Panc1 (cell line): ENCODE results near the gene BPIFA2. TPM values are rescaled to one million over a fixed set of nuclear protein-coding genes. Genes with fewer than 3 reads are reported as not detected.

Source experiments
- ATAC-seq: fragments of 200-7000 bp; cut with Tn5 transposase; 2 replicates; pipeline ENCODE4 v1.9.1; 2020; ENCODE audit warnings: mild to moderate bottlenecking, moderate library complexity
- BruUV-seq: library from RNA; stranded (reverse); fragments of 400-500 nt; replicated peaks from 2 replicates; lab custom pipeline; 2021; lab: Mats Ljungman, UMichigan
- CTCF ChIA-PET: fragments of 300-600 bp; sonication (Branson Sonifier 250); formaldehyde crosslinking; loops from one replicate; lab custom pipeline; 2022; ENCODE audit warnings: antibody characterized with exemption; lab: Charles Lee
- POLR2A ChIA-PET: fragments of 300-600 bp; sonication (Branson Sonifier 250); formaldehyde crosslinking; loops from one replicate; lab custom pipeline; 2022; ENCODE audit warnings: antibody characterized with exemption; lab: Charles Lee
- DNase-seq: peaks from one replicate; pipeline ENCODE4 v3.0.0-alpha.2; 2010; ENCODE audit warnings: low read depth, low spot score
- H3K27ac ChIP-seq: 2 replicates; pipeline ENCODE4 v1.5.1; 2011; ENCODE audit warnings: mild to moderate bottlenecking, low read length, inconsistent platforms
- H3K27me3 ChIP-seq: fragments of 200-500 bp; sonication (Bioruptor generic); 2 replicates; pipeline ENCODE4 v1.6.0; 2014; ENCODE audit warnings: low read length, inconsistent platforms; ENCODE audit not compliant: control insufficient read depth, insufficient read depth
- H3K36me3 ChIP-seq: fragments of 200-500 bp; sonication (Bioruptor generic); 2 replicates; pipeline ENCODE4 v1.5.1; 2014; ENCODE audit warnings: inconsistent platforms, mild to moderate bottlenecking, low read length, moderate library complexity; ENCODE audit not compliant: control insufficient read depth, insufficient read depth
- H3K4me1 ChIP-seq: 2 replicates; pipeline ENCODE4 v1.5.1; 2011; ENCODE audit warnings: inconsistent platforms, mild to moderate bottlenecking, low read length, moderate library complexity; ENCODE audit not compliant: control insufficient read depth, insufficient read depth
- H3K4me3 ChIP-seq, 2 experiments: 2 replicates each; pipeline ENCODE4 v1.5.1; 2011 to 2012; ENCODE audit warnings: low read depth in 2 of 2, low read length in 2 of 2, mild to moderate bottlenecking in 2 of 2, inconsistent platforms in 1 of 2, moderate library complexity in 1 of 2
- H3K9me3 ChIP-seq: fragments of 200-500 bp; sonication (Bioruptor generic); 2 replicates; pipeline ENCODE4 v1.5.1; 2014; ENCODE audit warnings: low read depth, mild to moderate bottlenecking, inconsistent platforms, low read length, moderate library complexity; ENCODE audit not compliant: control insufficient read depth, insufficient read depth
- POLR2AphosphoS5 ChIP-seq: IDR thresholded peaks from 2 replicates; pipeline ENCODE4 v1.6.1; 2012; ENCODE audit warnings: mild to moderate bottlenecking, low read depth, low read length, moderate library complexity
- SIN3A ChIP-seq: IDR thresholded peaks from 2 replicates; pipeline ENCODE4 v1.6.1; 2012; ENCODE audit warnings: low read depth, mild to moderate bottlenecking, low read length, moderate library complexity, borderline replicate concordance; ENCODE audit not compliant: insufficient read depth
- TCF7L2 ChIP-seq: IDR thresholded peaks from 2 replicates; pipeline ENCODE4 v1.6.1; 2011; ENCODE audit warnings: mild to moderate bottlenecking, low read depth, low read length, inconsistent platforms
- in situ Hi-C: cut with HindIII; loops from 2 replicates; pipeline ENCODE4 v1.10.0; 2016; ENCODE audit warnings: low sequenced_read_pairs, low pct_unique_long_range_greater_than_20kb
- intact Hi-C: fragments of 100-400 bp; cut with micrococcal nuclease; formaldehyde crosslinking; loops from one replicate; pipeline ENCODE4 v1.10.0; 2022; ENCODE audit not compliant: unreplicated experiment
- total RNA-seq: library from RNA; stranded (reverse); gene quantifications from one replicate; pipeline ENCODE4 v1.2.1, GENCODE V29; 2021; ENCODE audit not compliant: unreplicated experiment
- TF ChIP-seq, protein P1 (sequence below): fragments of 450-650 bp; IDR thresholded peaks from 2 replicates; pipeline ENCODE4 v1.5.1; 2017; ENCODE audit warnings: mild to moderate bottlenecking
- TF ChIP-seq, protein P2 (sequence below), 2 experiments: IDR thresholded peaks; 2 replicates each; pipeline ENCODE4 v1.6.1; 2011 to 2012; ENCODE audit warnings: low read depth in 2 of 2, control low read depth in 1 of 2, low read length in 1 of 2, mild to moderate bottlenecking in 1 of 2, moderate library complexity in 1 of 2; ENCODE audit not compliant: insufficient read depth in 1 of 2

The BPIFA2 gene
- total RNA-seq, 1 experiment from 2014 or later: not detected

DNA sequence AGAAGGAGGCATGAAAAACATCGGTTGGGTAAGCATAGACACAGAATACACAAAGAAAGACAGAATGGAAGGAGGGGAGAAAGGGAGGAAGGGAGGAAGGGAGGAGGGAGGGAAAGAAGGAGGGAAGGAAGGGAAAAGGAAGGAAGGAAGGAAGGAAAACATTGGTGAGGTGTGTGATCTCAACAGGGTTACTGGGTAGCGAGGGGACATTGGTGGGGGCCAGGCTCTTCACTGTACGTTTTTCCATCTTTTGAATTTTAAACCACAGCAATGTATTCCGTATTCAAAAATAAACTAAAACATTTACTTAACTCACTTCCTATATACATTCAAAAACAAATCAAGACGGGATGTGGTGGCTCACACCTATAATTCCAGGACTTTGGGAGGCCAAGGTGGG, 20.7 kb upstream of the BPIFA2 start:
- TF ChIP-seq TCF7L2 (no peak), SIN3A (no peak), POLR2AphosphoS5 (no peak)
- TF ChIP-seq, protein P1, sequence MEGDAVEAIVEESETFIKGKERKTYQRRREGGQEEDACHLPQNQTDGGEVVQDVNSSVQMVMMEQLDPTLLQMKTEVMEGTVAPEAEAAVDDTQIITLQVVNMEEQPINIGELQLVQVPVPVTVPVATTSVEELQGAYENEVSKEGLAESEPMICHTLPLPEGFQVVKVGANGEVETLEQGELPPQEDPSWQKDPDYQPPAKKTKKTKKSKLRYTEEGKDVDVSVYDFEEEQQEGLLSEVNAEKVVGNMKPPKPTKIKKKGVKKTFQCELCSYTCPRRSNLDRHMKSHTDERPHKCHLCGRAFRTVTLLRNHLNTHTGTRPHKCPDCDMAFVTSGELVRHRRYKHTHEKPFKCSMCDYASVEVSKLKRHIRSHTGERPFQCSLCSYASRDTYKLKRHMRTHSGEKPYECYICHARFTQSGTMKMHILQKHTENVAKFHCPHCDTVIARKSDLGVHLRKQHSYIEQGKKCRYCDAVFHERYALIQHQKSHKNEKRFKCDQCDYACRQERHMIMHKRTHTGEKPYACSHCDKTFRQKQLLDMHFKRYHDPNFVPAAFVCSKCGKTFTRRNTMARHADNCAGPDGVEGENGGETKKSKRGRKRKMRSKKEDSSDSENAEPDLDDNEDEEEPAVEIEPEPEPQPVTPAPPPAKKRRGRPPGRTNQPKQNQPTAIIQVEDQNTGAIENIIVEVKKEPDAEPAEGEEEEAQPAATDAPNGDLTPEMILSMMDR: no peak
- TF ChIP-seq, protein P2, sequence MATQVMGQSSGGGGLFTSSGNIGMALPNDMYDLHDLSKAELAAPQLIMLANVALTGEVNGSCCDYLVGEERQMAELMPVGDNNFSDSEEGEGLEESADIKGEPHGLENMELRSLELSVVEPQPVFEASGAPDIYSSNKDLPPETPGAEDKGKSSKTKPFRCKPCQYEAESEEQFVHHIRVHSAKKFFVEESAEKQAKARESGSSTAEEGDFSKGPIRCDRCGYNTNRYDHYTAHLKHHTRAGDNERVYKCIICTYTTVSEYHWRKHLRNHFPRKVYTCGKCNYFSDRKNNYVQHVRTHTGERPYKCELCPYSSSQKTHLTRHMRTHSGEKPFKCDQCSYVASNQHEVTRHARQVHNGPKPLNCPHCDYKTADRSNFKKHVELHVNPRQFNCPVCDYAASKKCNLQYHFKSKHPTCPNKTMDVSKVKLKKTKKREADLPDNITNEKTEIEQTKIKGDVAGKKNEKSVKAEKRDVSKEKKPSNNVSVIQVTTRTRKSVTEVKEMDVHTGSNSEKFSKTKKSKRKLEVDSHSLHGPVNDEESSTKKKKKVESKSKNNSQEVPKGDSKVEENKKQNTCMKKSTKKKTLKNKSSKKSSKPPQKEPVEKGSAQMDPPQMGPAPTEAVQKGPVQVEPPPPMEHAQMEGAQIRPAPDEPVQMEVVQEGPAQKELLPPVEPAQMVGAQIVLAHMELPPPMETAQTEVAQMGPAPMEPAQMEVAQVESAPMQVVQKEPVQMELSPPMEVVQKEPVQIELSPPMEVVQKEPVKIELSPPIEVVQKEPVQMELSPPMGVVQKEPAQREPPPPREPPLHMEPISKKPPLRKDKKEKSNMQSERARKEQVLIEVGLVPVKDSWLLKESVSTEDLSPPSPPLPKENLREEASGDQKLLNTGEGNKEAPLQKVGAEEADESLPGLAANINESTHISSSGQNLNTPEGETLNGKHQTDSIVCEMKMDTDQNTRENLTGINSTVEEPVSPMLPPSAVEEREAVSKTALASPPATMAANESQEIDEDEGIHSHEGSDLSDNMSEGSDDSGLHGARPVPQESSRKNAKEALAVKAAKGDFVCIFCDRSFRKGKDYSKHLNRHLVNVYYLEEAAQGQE (IDR thresholded peaks at IDR 0.05; ENCODE audit: insufficient read depth in 1 of 2, low read depth in 2 of 2, low read length in 1 of 2): no peak
- Histone ChIP-seq H3K4me3 (no peak overlapping the region), H3K4me1 (no peaks in the 10 kb centered on the region), H3K27ac (no peak overlapping the region), H3K36me3 (no peaks in the 10 kb centered on the region), H3K9me3 (no peaks in the 10 kb centered on the region), H3K27me3 (peaks cover 20% of the 10 kb centered on the region)
- CTCF ChIA-PET: no interaction called here
- POLR2A ChIA-PET: no interaction called here
- intact Hi-C loops (no loop called here), in situ Hi-C loops (no loop called here)
- no peak for ATAC-seq
- DNase-seq: no peak
- BruUV-seq: no TSS peak

DNA sequence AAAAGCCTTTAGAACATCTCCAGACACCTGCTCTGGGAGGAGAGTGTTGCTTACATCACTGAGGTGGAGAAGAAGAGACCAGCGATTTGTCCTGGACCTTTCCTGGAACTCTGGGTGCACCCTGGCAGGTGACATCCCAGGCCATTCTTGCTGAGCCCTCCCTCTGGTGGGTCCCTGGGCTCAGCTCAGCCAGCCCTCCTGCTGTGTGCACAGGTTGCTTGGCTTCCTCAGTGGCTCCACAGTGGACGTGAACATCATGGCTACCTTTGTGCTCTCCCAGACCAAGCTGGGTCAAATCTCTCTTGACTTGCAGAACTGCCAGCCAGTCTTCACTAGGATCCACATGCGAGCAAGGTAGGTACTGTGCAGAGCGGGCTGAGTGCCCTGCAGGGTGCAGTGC, 19.9 kb upstream of the BPIFA2 start:
- H3K36me3 ChIP-seq: no peaks in the 10 kb centered on the region
- TF ChIP-seq TCF7L2 (no peak), SIN3A (no peak)
- TF ChIP-seq, protein P2 (IDR thresholded peaks at IDR 0.05; ENCODE audit: insufficient read depth in 1 of 2, low read depth in 2 of 2, low read length in 1 of 2): no peak
- TF ChIP-seq, protein P1: no peak
- H3K9me3 ChIP-seq: no peaks in the 10 kb centered on the region
- ATAC-seq: no peak
- no peak overlapping the region for H3K4me3 ChIP-seq
- peaks cover 24% of the 10 kb centered on the region for H3K27me3 ChIP-seq
- no peak for DNase-seq
- H3K27ac ChIP-seq: no peak overlapping the region
- no TSS peak for BruUV-seq
- no peaks in the 10 kb centered on the region for H3K4me1 ChIP-seq
- ChIA-PET POLR2A (no interaction called here), CTCF (no interaction called here)
- intact Hi-C loops (no loop called here), in situ Hi-C loops (no loop called here)
